Endodermal cell (in vitro differentiated cells): ENCODE results near the gene EFEMP1. TPM values are rescaled to one million over a fixed set of nuclear protein-coding genes. Genes with fewer than 3 reads are reported as not detected.

Source experiments
- DNase-seq: peaks from one replicate; pipeline ENCODE4 v3.0.0-alpha.2; 2017
- H3K27ac ChIP-seq: 2 replicates; pipeline ENCODE4 v1.5.1; 2013; ENCODE audit warnings: mild to moderate bottlenecking, low read depth, low read length, moderate library complexity
- H3K27me3 ChIP-seq: 2 replicates; pipeline ENCODE4 v1.6.1; 2013; ENCODE audit warnings: mild to moderate bottlenecking, low read length, moderate library complexity; ENCODE audit not compliant: insufficient read depth, control insufficient read depth, poor library complexity, severe bottlenecking
- H3K36me3 ChIP-seq: 2 replicates; pipeline ENCODE4 v1.7.0; 2013; ENCODE audit warnings: mild to moderate bottlenecking, low read length, moderate library complexity; ENCODE audit not compliant: control insufficient read depth, insufficient read depth
- H3K4me1 ChIP-seq: one replicate; pipeline ENCODE4 v1.7.0; 2013; ENCODE audit warnings: low read length; ENCODE audit not compliant: control insufficient read depth, insufficient read depth
- H3K4me3 ChIP-seq: 2 replicates; pipeline ENCODE4 v1.5.1; 2013; ENCODE audit warnings: mild to moderate bottlenecking, low read length, moderate library complexity
- H3K9ac ChIP-seq: 2 replicates; pipeline ENCODE4 v1.6.1; 2013; ENCODE audit warnings: mild to moderate bottlenecking, low read length, moderate library complexity; ENCODE audit not compliant: poor library complexity, severe bottlenecking; ENCODE audit errors: extremely low read depth
- H3K9me3 ChIP-seq: 2 replicates; pipeline ENCODE4 v1.6.1; 2013; ENCODE audit warnings: mild to moderate bottlenecking, low read length, moderate library complexity; ENCODE audit not compliant: control insufficient read depth
- H3K27ac Mint-ChIP-seq: 2 replicates; pipeline ENCODE4 v1.8.0; 2020; ENCODE audit warnings: mixed read lengths
- H3K27me3 Mint-ChIP-seq: 2 replicates; pipeline ENCODE4 v1.8.0; 2021; ENCODE audit warnings: mild to moderate bottlenecking, mixed read lengths; ENCODE audit not compliant: insufficient read depth
- H3K36me3 Mint-ChIP-seq: 2 replicates; pipeline ENCODE4 v1.8.0; 2020; ENCODE audit warnings: low read depth, mixed read lengths
- H3K4me1 Mint-ChIP-seq: 2 replicates; pipeline ENCODE4 v1.8.0; 2020; ENCODE audit warnings: mixed read lengths
- H3K4me3 Mint-ChIP-seq: 2 replicates; pipeline ENCODE4 v1.8.0; 2020; ENCODE audit warnings: mild to moderate bottlenecking, moderate library complexity, mixed read lengths
- H3K9me3 Mint-ChIP-seq: 2 replicates; pipeline ENCODE4 v1.8.0; 2020; ENCODE audit warnings: mild to moderate bottlenecking, mixed read lengths
- WGBS, 2 experiments: methylation state at CpG; one replicate each; pipeline versions ENCODE4 v1.1.5 to v1.1.7; 2013; ENCODE audit warnings: missing lambda C conversion rate in 2 of 2, mixed read lengths in 1 of 2; ENCODE audit not compliant: insufficient coverage in 1 of 2, insufficient read length in 1 of 2; 5-methylcytosine and 5-hydroxymethylcytosine counted together
- total RNA-seq, 2 donors: library from RNA; stranded (reverse); fragmentation: NEBNext Ultra II Directional in 1 of 2; extraction: Animal tissue kit (Norgen Biotek cat#: 25700) in 1 of 2; gene quantifications; 2 replicates in 1 of 2; 3 replicates in 1 of 2; pipeline ENCODE4 v1.2.1, GENCODE V29; 2021
- TF ChIP-seq, protein P1 (sequence below): fragments of 200-600 bp; sonication (generic); conservative IDR thresholded peaks from 2 replicates; pipeline ENCODE4 v1.5.0; 2021; ENCODE audit warnings: antibody characterized with exemption, mild to moderate bottlenecking

Gene EFEMP1
- total RNA-seq, 2 donors from 2014 or later: 2.6 to 3.3 TPM

GRCh38 chr2:55948176-55948923 is 24.8 kb upstream of the EFEMP1 start:
- Histone ChIP-seq H3K4me3 (no peak overlapping the region), H3K27me3 (no peaks in the 10 kb centered on the region), H3K4me1 (no peaks in the 10 kb centered on the region), H3K27ac (no peak overlapping the region), H3K9ac (no peak overlapping the region), H3K36me3 (no peaks in the 10 kb centered on the region), H3K9me3 (no peaks in the 10 kb centered on the region)
- TF ChIP-seq, protein P1, sequence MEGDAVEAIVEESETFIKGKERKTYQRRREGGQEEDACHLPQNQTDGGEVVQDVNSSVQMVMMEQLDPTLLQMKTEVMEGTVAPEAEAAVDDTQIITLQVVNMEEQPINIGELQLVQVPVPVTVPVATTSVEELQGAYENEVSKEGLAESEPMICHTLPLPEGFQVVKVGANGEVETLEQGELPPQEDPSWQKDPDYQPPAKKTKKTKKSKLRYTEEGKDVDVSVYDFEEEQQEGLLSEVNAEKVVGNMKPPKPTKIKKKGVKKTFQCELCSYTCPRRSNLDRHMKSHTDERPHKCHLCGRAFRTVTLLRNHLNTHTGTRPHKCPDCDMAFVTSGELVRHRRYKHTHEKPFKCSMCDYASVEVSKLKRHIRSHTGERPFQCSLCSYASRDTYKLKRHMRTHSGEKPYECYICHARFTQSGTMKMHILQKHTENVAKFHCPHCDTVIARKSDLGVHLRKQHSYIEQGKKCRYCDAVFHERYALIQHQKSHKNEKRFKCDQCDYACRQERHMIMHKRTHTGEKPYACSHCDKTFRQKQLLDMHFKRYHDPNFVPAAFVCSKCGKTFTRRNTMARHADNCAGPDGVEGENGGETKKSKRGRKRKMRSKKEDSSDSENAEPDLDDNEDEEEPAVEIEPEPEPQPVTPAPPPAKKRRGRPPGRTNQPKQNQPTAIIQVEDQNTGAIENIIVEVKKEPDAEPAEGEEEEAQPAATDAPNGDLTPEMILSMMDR: no peak
- H3K27ac Mint-ChIP-seq: no peak overlapping the region
- no peaks in the 10 kb centered on the region for H3K4me1 Mint-ChIP-seq
- DNase-seq: no peak
- H3K9me3 Mint-ChIP-seq: no peaks in the 10 kb centered on the region
- no peaks in the 10 kb centered on the region for H3K36me3 Mint-ChIP-seq
- no peaks in the 10 kb centered on the region for H3K27me3 Mint-ChIP-seq
- H3K4me3 Mint-ChIP-seq: no peak overlapping the region

- Mint-ChIP-seq H3K9me3 (no peaks in the 10 kb centered on the region), H3K27ac (no peak overlapping the region), H3K27me3 (no peaks in the 10 kb centered on the region), H3K36me3 (no peaks in the 10 kb centered on the region), H3K4me3 (no peak overlapping the region), H3K4me1 (no peaks in the 10 kb centered on the region)
- TF ChIP-seq, protein P1: no peak
- Histone ChIP-seq H3K9me3 (no peaks in the 10 kb centered on the region), H3K9ac (no peak overlapping the region), H3K4me1 (no peaks in the 10 kb centered on the region), H3K27me3 (no peaks in the 10 kb centered on the region), H3K36me3 (no peaks in the 10 kb centered on the region), H3K4me3 (no peak overlapping the region), H3K27ac (no peak overlapping the region)
- 86 to 90% methylated on average over 2 to 4 of the region's 4 CpGs for WGBS, 2 experiments
- DNase-seq: no peak
Observed at GRCh38 chr2:55947752-55948151, 24.2 kb upstream of the EFEMP1 start.

DNA sequence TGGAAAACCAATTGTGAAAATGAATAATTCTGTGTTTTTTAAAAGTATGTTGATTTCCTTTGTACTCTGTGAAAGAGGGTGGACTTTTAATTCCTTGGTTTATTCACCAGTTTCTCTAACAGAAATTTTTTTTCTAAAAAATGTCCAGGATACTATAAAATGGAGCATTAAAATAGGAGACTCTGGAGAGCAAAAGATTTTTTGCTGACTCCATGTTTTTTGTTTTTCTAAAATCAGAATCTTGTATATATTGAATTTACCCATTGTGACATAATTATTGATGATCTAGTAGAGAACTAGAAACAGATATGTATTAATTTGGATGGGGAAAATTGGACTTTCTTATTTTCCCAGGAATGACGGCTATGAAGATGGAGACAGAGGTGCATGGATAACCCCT is 23.2 kb upstream of the EFEMP1 start:
- no peak overlapping the region for H3K27ac Mint-ChIP-seq
- no peaks in the 10 kb centered on the region for H3K36me3 ChIP-seq

More for the DNA sequence above, 23.2 kb upstream of the EFEMP1 start:
- Histone ChIP-seq H3K27me3 (no peaks in the 10 kb centered on the region), H3K27ac (no peak overlapping the region), H3K4me3 (no peak overlapping the region), H3K9ac (no peak overlapping the region), H3K9me3 (no peaks in the 10 kb centered on the region), H3K4me1 (no peaks in the 10 kb centered on the region)
- no peak for DNase-seq
- Mint-ChIP-seq H3K9me3 (no peaks in the 10 kb centered on the region), H3K4me3 (no peak overlapping the region), H3K27me3 (no peaks in the 10 kb centered on the region), H3K4me1 (no peaks in the 10 kb centered on the region), H3K36me3 (no peaks in the 10 kb centered on the region)
- TF ChIP-seq, protein P1: no peak
- 100% methylated on average over 1 of the region's 1 CpG for WGBS, 2 experiments
